Measurements from ENCODE around the gene STON1.
"Not testable (repeated sequence)": the region's sequence is repeated elsewhere in the genome, so short reads cannot be mapped to it uniquely, and the experiment has no call there.

Gene STON1

DNA sequence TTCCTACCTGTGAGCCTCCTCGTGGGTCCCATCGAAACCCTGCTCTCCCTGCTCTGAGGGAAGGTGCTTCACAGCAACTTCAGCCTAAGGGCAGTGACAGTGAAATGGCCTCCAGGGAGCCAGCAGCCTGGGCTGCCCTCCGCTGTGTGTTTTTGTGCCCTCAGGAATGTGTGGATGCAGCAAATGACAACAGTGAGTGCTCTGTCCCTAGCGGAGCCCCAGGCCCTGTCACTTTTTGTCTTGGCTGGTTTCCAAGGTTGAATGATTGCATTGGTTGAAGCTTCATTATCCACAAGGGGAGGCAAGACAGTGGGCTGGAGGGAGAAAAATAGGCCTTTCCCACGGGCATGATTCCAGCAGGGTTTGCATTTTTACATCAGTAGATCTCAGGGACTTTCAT, 42.9 kb downstream of the STON1 start:
- DNase-seq (ENCODE audit: low read depth in 2 of 2): no peak

DNA sequence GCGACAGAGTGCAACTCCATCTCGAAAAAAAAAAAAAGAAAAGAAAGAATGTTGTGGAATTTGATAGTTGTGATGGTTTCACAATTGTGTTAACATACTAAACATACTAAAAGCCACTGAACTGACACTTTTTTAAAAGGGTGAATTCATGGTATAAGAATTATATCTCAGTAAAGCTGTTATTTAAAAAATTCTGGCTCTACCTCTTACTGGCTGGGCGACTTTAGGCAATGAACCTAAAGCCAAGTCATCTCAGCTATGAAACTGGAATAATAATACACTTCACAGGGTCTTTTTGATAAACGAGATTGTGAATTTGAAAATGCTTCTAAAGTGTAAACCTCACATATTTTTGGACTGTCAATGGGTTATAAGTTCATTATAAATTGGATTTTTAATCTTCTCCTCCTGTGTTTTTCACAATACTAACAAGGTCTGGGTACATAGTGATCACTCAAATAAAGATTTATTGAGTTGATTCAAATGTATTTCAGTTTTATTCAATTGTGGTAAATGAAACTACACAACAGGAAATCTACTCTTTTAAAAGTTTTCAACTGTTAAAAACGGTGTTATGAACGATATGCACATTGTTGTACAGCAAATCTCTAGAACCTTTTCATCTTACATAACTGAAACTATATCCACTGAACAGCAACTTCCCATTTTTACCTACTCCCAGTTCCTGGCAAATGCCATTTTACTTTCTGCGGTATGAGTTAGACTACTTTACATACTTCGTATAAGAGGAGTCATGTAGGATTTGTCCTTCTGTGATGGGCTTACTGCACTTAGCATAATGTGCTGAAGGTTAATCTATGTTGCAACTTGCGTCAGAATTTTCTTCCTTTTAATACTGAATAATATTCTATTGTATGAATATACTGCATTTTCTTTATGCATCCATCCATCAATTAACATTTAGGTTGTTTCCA, 44.7 kb downstream of the STON1 start:
- DNase-seq (ENCODE audit: low read depth in 2 of 2): no peak

DNA sequence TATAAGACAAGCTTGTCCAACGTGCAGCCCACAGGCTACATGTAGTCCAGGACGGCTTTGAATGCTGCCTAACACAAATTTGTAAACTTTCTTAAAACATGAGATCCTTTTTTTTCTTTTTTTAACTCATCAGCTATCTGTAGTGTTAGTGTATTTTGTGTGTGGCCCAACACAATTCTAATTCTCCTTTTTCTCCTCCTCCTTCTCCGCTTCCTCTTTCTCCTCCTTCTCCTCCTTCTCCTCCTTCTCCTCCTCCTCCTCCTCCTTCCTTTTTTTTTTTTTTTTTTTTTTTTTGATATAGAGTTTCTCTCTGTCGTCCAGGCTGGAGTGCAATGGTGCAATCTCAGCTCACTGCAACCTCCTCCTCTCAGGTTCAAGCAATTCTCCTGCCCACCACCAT, 48.4 kb downstream of the STON1 start:
- DNase-seq (ENCODE audit: low read depth in 2 of 2): no peak

DNA sequence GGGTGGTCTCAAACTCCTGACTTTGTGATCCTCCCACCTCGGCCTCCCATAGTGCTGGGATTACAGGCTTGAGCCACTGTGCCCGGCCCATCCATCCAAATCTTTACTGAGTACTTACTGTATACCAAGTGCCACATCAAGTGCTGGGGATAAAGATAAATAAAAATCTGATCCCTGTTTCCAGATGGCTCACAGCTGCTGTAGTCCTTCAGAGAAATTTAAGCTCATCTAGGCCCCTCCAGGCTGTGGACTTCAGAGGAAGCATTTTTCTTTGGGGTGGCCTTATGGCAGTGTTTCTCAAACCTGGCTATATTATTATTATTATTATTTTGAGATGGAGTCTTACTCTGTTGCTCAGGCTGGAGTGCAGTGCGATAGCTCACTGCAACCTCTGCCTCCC, 54.0 kb downstream of the STON1 start:
- DNase-seq (ENCODE audit: low read depth in 2 of 2): no peak

DNA sequence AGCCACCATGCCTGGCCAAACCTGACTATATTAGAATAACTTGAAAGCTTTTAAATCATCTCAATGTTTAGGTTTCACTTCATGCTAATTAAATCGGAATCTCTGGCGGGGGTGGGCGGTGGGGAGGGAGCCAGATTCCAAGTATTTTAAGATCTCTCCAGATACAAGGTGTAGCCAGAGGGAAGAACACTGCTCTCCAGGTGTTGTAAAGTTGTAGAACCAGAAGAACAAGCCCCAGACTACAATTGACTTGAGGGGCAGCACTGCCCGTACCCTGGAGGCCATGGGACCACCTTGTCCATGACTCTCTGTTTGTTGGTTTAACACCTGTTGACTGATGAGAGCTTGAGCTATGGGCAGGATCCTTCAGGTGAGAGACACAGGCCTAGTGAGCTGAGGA, 54.6 kb downstream of the STON1 start:
- DNase-seq (ENCODE audit: low read depth in 2 of 2): no peak

DNA sequence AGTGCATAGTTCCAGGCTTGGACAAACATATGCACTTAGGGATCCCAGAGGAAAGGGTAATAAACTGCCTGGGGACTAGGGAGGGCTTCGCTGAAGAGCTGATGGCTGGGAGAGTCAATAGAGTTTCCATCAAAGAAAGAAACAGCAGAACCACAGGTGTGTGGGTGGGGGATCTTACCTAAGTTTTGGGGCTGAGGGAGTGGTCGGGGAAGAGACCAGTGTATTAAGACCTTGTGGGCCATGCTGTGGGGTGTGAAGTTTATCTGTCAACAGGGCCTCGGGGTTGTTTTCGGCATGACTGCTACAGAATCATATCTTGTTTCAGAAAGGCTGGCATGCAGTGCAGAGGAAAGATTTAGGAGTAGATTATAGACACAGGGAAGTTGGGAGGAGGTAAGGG, 56.5 kb downstream of the STON1 start:
- DNase-seq (ENCODE audit: low read depth in 2 of 2): no peak

DNA sequence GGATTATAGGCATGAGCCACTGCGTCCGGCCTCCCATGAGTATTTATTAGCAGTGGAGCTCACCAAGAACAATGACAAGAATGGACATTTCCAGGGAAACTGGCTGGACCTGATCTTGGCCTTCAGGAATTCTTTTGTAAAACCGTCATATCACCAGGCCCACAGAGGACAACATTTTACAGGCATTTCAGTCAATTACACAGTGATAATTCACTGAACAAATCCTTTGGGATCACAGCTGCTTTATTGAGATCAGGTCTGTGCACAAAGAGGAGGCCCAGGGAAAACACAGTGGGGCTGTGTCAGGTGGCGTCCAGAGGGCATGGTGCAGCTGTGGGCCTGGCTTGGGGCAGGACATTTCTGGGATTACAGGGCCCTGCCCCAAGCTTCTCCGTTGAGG, 57.6 kb downstream of the STON1 start:
- DNase-seq (ENCODE audit: low read depth in 2 of 2): no peak

DNA sequence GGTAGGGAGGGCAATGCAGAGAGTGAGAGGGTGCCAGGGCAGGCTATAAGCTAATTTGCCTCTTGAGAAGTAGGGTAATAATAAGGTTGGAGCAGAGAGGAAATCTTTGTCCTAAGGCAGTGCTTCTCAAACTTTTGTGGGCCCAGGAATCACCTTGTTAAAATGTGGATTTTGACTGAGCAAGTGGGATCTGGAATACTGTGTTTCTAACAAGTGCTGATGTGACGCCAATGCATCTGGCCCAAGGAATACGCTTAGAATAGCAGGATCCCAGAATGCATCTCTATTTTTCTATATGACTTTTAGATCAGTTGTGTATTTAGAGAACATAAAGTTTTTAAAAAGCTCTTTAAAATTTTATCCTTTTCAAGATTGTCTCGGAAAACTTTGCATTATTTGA, 58.0 kb downstream of the STON1 start:
- DNase-seq (ENCODE audit: low read depth in 2 of 2): no peak

DNA sequence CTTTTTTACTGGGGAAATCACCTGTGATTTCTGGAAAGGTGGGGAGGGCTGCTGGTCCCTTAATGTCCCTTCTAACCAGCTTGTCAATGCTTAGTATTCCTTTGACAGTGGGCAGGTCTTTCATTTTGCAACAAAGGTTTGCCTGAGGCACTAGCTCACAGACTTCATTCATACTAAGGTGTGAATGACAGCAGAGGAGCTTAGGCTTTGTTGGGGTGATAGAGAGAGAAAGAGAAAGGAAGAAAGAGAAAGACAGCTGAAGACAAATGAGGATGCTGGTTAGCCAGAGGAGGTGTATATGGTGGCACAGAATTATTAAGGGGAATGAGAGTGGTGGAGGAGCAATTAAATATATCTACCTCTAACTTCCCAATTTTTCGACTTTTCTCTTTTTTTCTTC, 58.8 kb downstream of the STON1 start:
- DNase-seq (ENCODE audit: low read depth in 2 of 2): no peak

DNA sequence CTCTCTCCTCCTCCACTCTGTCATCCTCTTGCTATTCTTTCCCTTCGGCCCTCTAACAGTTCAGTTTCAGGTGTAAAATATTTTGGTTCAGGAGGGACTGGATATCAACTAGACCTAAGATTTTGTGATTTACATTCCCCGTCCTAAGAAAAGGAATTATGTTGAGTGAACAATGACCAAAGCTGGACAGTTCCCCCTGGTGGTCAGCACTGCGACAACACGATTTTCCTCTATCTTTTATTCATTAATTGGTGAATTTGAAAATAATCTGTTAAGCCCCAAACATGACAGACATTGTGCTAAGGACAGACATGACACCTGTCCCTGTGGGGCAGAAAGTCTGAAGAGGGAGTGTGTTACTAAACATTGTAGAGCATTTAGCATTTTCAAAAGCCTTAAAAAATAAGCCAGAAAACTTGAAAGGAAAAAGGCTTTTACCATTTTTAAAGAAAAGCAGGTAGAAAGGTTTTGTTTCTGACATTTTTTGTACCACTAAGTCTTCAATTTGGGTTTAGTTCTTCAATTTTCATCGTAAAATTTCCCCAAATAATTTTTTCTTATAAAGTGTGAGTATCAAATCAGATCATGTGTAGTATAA, 59.3 kb downstream of the STON1 start:
- DNase-seq (ENCODE audit: low read depth in 2 of 2): no peak

DNA sequence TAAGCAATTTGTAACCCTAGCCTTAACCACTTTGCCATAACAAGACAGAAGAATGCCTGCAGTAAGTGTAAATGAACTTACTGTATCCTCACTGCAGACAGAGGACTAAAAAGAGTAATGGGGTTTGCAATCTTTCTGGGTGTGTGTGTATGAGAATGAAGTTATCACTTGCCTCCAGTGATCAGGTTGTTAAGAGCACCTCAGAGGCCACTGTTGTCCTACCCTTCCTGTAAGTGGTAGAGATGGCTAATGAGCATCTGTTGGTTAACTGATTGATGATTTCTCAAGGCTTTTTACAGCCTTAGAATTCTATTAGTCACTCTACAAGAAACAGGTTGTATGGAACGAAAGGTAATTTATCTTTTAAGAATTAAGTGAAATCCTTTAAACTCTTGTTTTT, 60.1 kb downstream of the STON1 start:
- DNase-seq (ENCODE audit: low read depth in 2 of 2): no peak

DNA sequence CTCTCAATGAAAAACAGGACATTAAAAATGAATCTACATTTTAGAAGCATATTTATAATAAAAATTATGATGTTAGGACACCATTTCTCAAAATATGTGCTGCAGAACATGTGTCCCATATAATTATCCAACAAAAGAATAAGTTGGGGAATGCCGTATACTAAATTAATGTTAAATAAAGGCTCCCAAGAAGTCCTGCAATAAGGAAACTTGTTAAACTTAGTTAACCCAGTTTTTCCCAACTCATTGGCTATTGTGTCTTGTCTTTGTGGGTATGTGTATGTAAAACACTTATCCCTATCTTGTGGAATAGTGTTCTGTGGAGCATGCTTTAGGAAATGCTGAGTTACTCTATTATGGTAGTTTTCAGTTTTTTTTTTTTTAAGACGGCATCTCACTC, 62.1 kb downstream of the STON1 start:
- DNase-seq (ENCODE audit: low read depth in 2 of 2): no peak

DNA sequence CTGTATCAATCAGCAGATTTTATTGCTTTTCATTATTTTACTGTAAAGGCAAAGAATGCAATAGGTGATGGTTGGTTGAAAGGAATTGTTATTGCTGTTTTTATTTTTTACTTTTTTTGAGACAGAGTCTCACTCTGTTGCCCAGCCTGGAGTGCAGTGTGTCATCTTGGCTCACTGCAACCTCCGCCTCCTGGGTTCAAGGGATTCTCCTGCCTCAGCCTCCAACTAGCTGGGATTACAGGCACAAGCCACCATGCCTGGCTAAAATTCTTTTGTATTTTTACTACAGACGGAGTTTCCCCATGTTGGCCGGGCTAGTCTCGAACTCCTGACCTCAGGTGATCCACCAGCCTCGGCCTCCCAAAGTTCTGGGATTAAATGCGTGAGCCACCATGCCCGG, 66.8 kb downstream of the STON1 start:
- DNase-seq (ENCODE audit: low read depth in 2 of 2): not testable (repeated sequence)

DNA sequence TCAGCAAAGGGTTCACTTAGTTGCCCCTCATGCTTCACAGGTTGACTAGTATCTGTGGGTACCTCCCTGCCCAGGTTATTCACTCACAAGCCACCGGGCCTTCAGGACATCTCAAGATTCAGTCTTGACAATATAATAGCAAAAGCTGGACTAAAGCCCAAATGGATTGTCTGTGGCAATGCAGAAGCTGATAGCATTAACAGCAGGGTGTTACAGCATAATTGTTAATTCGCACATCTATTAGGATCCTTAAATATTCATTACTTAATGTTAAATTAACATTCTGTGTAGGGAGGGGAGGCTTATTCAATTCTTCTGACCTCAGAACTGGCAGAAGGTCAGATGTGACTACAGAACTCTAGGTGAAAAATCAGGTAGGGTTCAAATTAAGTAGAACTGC, 67.5 kb downstream of the STON1 start:
- no peak for DNase-seq (ENCODE audit: low read depth in 2 of 2)

DNA sequence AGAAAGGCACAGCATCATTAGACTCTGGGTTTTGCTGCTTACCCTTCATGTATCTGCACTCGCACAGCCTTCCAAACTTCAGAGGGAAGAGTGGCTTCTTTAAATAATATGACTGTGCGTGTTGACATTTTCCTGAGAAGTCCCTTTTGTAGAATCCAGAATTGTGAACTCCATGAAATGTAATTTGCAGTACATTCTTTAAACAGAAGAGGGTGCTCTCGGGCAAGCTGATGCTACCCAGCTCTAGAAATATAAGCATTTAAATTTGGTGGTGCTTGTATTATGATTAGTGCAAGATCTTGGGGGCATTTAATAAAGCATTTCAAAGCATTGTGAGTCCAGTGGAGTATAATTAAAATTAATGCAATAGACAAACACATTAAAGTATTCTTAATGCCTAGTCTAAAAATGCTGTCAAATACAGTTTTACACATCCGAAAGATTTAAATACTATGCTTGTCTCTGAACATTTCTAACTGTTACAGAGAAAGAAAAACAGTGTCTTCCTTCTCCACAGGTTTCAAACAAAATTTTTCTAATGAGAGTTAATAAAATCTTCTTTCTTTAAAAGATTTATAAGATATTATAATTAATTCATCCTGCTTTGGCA, 70.4 kb downstream of the STON1 start:
- DNase-seq (ENCODE audit: low read depth in 2 of 2): no peak

DNA sequence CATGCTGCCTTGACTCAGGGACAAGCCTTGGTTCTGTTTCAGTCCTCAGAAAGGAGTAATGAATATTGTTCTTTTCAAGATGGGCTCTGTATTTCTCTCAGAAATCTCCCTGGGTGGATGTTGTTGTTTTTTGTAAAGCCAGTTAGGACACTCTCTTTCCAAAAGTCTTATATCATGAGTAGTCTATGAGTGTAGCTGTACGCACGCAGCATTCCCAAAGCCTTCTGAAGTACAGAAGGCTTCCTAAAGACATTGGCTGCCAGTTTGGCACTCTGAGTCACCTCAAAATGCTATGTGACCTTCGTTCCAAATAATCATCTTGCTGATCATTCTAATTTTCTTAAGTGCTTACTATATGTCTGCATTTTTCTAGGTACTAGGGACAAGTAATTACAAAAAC, 71.0 kb downstream of the STON1 start:
- DNase-seq (ENCODE audit: low read depth in 2 of 2): no peak

DNA sequence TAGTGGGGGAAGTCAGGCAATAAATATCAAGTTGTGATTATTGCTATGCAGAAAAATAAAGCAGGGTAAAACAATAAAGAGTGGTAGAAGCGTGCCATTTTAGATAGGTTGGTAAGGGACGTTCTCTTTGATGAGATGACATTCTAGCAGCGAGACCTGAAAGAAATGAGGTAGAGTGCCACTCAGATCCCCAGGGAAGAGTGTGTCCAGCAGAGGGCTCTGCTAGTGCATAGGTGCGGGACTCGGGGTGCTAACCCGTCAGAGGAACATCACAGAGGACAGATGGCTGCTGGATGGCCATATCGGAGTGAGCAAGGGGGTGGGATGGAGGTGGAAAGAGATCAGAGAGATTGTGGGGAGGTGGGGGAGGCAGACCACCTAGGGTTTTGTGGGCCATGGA, 71.4 kb downstream of the STON1 start:
- DNase-seq (ENCODE audit: low read depth in 2 of 2): no peak

DNA sequence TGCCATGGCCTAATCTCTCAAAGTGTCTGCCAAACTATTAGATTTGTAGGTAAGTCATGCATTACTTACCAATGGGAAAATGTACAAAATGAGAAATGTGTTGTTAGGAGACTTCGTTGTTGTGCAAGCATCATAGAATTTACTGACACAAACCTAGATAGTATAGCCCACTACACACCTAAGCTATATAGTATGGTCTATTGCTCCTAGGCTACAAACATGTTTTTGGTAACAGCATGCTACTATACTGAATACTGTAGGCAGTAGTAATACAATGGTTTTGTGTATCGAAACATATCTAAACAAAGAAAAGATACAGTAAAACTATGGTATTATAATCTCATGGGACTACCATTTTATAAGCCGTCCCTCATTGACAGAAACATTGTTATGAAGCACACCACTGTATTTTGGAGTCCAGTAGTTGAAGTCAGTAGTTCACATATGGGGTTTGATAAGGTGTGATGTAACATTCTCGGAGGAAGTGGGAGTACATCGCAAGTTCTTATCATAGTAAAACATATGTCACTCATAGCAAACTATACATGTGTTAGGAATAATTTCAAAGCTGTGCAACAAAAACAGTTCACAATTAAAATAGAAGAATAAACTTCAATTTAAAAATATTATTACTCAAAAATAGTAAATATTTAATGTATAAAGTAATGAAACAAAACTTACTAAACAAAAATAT, 75.7 kb downstream of the STON1 start:
- no peak for DNase-seq (ENCODE audit: low read depth in 2 of 2)

DNA sequence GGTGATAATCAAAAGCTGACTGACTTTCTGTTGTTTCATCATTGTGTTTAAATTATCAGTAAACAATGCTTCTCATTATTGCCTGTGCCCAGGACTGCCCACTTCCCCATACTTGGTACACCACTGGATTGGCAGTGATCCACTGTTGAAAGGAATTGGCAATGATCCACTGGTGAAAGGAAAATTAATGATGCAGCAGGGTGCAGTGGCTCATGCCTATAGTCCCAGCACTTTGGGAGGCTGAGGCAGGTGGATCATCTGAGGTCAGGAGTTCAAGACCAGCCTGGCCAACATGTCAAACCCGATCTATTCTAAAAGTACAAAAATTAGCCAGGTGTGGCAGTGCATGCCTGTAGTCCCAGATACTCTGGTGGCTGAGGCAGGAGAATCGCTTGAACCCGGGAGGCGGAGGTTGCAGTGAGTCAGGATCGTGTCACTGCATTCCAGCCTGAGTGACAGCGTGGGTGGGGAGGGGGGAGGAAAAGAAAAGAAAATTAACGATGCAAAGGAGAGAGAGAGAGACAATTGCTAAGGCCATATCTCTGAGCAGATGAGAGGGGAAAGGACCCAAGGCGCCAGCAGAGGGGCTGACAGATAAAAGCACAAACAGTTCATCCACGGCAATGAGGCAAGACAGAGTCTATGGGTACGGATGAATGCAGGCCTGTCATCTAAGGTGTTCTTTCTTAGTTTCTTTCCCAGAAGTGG, 77.5 kb downstream of the STON1 start:
- no peak for DNase-seq (ENCODE audit: low read depth in 2 of 2)

DNA sequence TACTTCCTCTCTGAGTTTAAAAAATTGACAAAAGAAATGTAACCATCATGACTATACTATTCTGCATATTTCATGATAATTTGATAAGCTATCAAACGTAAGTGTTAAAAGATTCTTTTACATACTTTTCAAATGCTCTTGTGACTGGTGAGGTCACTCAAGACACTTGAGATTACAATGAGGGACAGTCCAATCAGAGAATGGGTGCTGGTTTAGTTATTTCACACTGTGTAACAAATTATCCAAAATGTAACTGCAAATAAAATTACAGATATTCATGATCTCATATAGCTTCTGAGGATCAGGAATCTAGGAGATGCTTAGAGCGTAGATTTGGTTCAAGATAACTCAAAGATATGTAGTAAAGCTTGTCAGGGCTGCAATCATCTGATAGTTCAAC, 83.3 kb downstream of the STON1 start:
- DNase-seq (ENCODE audit: low read depth in 2 of 2): no peak

DNA sequence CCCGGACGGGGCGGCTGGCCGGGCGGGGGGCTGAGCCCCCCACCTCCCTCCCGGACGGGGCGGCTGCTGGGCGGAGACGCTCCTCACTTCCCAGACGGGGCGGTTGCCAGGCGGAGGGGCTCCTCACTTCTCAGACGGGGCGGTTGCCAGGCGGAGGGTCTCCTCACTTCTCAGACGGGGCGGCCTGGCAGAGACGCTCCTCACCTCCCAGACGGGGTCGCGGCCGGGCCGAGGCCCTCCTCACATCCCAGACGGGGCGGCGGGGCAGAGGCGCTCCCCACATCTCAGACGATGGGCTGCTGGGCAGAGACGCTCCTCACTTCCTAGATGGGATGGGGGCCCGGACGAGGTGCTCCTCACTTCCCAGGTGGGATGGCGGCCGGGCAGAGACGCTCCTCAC, 84.6 kb downstream of the STON1 start:
- DNase-seq (ENCODE audit: low read depth in 2 of 2): not testable (repeated sequence)

DNA sequence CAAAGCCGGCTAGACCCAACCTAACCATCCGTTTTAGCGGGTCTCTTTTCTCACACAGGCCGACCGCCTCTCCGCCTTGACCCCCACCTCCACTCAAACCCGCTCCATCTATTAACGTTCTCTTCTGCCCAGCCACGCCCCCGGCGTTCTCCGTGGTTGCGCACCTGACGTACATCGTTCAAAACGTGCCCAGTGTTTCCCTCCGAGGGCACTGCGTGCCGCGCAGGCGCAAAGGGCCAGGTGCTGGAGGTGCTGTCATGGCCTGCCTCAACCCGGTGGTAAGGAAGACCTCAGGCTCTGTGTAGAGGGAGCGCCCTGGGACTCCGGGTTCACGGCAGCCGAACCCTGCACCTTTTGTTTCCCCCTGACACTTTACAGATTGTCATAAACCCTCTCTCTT, 87.7 kb downstream of the STON1 start, which contains the start of gene GTF2A1L:
TSS of gene GTF2A1L (plus strand) at position 239 of the 400 bp plus-strand sequence. CDS start at position 258, 19 bp downstream.
- DNase-seq (ENCODE audit: low read depth in 2 of 2): no peak

Measured in stimulated activated CD8-positive, alpha-beta memory T cell treated with anti-CD3 and anti-CD28 coated beads, Interleukin-2, amount 100 ng/mL, for 48 hours (primary cell).